HG03575 (cell line): Measurements from ENCODE around the gene LDB1.

Experiments
- ATAC-seq: cut with Tn5 transposase; IDR thresholded peaks from one replicate; pipeline ENCODE4 v1.9.1; 2021; ENCODE audit not compliant: unreplicated experiment, insufficient number of reproducible peaks, low FRiP score; ENCODE audit errors: extremely low read depth

The LDB1 gene

GRCh38 chr10:102114861-102115618 lies 5.1 kb downstream of the LDB1 start:
- no peak for ATAC-seq

GRCh38 chr10:102113956-102114857 lies 6.0 kb downstream of the LDB1 start:
- no peak for ATAC-seq

DNA sequence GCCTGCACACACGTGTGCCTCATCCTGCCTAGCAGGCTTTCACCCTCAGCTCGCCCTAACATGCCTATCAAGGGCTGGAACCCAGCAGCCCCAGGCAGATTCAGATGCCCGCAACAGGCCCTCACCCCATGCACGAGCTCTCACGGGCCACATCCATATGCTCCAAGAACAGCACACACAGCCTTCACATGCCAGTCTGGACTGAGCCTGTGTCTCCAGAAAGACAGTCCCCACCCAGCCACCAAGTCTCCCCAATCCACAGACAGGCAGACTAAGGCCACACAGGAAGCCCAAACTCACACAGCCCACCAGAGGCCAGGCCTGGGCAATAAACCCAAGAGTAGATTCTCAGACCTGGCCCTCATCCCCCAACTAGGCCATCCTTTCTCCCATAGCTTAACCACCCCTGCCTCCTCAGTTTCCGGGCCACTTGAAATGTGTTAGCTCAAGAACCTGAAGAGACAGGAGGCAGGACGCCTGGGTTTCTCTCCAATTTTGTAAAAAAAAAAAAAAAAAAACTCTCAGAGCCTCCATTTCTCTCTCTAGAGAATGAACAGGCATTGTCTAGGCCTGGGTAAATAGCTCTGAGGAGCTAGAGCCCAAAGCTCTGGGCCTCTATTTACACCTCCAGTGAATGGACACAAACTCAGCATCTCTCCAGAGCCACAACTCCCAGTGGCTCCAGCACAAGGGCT lies 6.8 kb downstream of the LDB1 start:
- no peak for ATAC-seq

GRCh38 chr10:102112210-102112817 lies 7.9 kb downstream of the LDB1 start:
- ATAC-seq = no peak

GRCh38 chr10:102111276-102111675 lies 8.9 kb downstream of the LDB1 start:
- ATAC-seq = no peak

DNA sequence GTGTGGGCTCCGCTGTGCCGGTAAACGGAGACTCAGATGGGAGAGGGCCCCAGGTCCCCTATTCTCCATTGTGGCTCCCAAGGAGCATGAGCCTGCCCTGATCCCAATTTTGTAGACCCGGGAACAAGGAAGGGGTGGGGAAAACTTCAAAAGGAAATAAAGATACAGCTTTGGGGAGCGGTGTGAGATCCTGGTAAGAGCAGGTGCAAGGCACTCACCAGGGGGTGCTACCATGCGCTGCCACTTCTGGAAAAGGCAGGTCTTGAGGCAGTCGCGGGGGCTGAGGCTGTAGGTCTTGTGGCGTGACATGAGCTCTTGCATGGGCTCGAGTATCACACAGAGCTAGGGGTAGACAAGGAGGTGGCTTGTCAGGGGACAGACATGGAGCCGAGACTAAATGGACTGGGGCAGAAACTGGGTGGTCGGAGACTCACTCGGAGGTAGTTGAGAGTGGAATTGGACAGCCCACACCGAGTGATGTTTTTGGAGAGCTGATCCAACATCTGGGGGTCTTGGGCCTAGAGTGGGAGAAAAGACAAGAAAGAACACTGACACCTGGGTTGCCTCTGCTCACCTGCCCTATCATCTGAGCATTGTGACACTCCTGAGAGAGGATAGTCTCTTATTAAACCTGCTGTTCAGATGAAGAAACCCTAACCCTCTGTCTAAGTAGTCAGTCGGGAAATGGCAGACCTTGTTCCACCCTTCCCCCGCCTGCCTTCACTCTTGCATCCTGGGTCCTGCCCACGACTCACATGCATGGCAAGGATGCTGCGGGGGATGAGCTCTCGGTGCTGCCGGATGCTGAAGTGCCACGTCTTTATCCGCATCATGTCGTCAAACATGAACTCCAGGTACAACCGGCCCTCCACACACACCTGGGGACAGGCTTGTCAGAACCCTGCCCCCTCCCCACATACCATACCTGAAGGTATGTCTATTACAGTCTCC lies 10.7 kb downstream of the LDB1 start:
- ATAC-seq = no peak

GRCh38 chr10:102106998-102107397 lies 13.2 kb downstream of the LDB1 start:
- ATAC-seq = no peak

DNA sequence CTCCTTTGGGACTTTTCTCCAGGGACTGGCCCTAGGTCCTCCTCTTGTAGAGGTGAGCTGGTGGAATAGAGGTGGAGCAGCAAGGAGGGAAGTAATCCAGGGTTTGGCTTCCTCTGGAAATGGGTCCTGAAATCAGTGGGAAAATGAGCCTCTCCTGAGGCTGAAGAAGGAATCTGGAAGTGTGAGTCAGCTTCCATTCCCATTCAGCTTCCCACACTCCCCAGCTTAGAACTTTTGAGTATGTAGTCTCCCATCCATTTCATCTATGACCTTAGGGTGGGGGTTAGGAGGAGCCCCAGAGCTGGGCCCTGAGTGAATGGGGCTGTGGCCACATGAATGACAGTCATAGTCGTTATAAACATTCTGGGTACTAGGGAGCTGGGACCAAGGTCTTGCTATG lies 17.7 kb downstream of the LDB1 start:
- no peak for ATAC-seq

DNA sequence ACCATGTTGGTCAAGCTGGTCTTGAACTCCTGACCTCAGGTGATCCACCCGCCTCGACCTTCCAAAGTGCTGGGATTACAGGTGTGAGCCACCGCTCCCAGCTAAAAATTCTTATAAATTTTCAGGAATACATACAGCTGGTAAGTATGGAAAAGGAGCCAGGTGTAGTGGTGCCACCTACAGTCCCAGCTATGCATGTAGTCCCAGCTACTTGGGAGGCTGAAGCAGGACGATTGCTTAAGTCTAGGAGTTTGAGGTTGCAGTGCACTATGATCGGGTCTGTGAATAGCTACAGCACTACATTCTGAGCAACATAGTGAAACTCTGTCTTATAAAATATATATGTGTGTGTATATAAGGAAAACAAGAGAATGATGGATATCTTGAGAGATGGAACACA lies 19.0 kb downstream of the LDB1 start:
- no peak for ATAC-seq

GRCh38 chr10:102096449-102096848 lies 23.7 kb downstream of the LDB1 start:
- ATAC-seq = no peak

GRCh38 chr10:102090772-102091171 lies 29.4 kb downstream of the LDB1 start:
- ATAC-seq = no peak

- ATAC-seq = no peak
Observed at GRCh38 chr10:102086196-102086595, 34.0 kb downstream of the LDB1 start.

- no peak for ATAC-seq
Observed at GRCh38 chr10:102085336-102085735, 34.8 kb downstream of the LDB1 start.

DNA sequence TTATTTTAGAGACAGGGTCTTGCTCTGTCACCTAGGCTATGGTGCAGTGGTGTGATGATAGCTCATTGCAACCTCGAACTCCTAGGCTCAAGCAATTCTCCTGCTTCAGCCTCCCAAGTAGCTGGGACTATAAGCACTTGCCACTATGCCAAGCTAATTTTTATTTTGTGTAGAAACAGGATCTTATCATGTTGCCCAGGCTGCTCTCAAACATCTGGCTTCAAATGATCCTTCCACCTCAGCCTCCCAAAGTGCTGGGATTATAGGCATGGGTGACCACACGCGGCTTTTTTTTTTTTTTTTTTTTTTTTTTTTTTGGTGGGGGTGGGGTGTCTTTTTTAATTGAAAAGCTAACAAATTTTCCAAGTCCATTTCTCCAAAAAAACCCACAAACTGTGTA lies 36.6 kb downstream of the LDB1 start:
- no peak for ATAC-seq

GRCh38 chr10:102072673-102073527 lies 47.3 kb downstream of the LDB1 start:
- no peak for ATAC-seq

- ATAC-seq = no peak
Observed at GRCh38 chr10:102069071-102069470, 51.1 kb downstream of the LDB1 start.

DNA sequence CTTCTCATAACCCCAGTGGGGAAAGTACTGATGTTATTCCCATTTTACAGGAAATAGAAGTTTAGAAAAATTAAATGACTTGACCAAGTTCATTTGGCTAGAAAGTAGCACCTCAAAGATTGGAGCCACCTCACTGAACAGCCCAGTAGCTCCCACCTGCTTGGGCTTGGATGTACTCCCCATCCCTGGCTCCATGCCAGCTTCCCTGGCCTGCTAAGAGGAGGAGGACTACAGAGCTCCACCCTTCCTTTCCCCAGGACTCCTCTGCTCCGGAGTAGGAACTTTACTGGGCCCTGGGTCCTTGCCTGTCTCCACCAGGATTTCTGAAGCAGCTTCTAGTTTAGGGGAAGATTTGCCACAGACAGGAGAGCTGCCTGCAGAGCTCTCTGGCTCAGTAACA lies 52.0 kb downstream of the LDB1 start:
- no peak for ATAC-seq
